Stomach (tissue), 9 donors: ENCODE measurements around the gene TBX3. TPM values are rescaled to one million over a fixed set of nuclear protein-coding genes. Genes with fewer than 3 reads are reported as not detected.

Experiments
- DNase-seq, 2 donors: peaks; one replicate each; pipeline versions ENCODE4 v3.0.0 to v3.0.0-alpha.2; 2013 to 2019
- H3K27ac ChIP-seq, 5 donors: fragments of 200-600 bp in 4 of 5; sonication (generic) in 4 of 5; one replicate each; pipeline ENCODE4 v1.5.1; 2013 to 2019; ENCODE audit warnings: mild to moderate bottlenecking in 1 of 5, moderate library complexity in 1 of 5
- H3K27me3 ChIP-seq, 3 donors: fragments of 200-600 bp; sonication (generic); one replicate each; pipeline ENCODE4 v1.5.1; 2017 to 2019; ENCODE audit warnings: mixed run types in 1 of 3
- H3K36me3 ChIP-seq, 4 donors: fragments of 200-600 bp; sonication (generic); 1 replicate in 3 of 4; 2 replicates in 1 of 4; pipeline ENCODE4 v1.5.1; 2016 to 2019
- H3K4me1 ChIP-seq, 4 donors: fragments of 200-600 bp; sonication (generic); one replicate each; pipeline ENCODE4 v1.5.1; 2016 to 2019
- H3K4me3 ChIP-seq, 4 donors: fragments of 200-600 bp; sonication (generic) in 3 of 4; one replicate each; pipeline ENCODE4 v1.5.1; 2016 to 2019; ENCODE audit warnings: mild to moderate bottlenecking in 1 of 4
- H3K9me3 ChIP-seq, 4 donors: fragments of 200-600 bp; sonication (generic); one replicate each; pipeline ENCODE4 v1.5.1; 2016 to 2019
- EP300 ChIP-seq: sonication (generic); formaldehyde crosslinking; IDR thresholded peaks from one replicate; pipeline ENCODE4 v1.6.1; 2017; ENCODE audit warnings: antibody characterized with exemption
- POLR2A ChIP-seq, 4 donors: fragments of 450-650 bp; IDR thresholded peaks; one replicate each; pipeline ENCODE4 v1.6.1; 2016; ENCODE audit warnings: antibody characterized with exemption in 4 of 4, control low read depth in 2 of 4, mild to moderate bottlenecking in 1 of 4, moderate library complexity in 1 of 4
- POLR2AphosphoS5 ChIP-seq, 3 donors: sonication (generic); formaldehyde crosslinking; IDR thresholded peaks; one replicate each; pipeline ENCODE4 v1.6.1; 2016; ENCODE audit warnings: antibody characterized with exemption in 3 of 3
- WGBS, 5 donors: extraction: QIAGEN DNeasy Blood & Tissue Kit in 3 of 5; methylation state at CpG; one replicate each; pipeline versions ENCODE4 v1.1.5 to v1.1.7; 2013 to 2018; 5-methylcytosine and 5-hydroxymethylcytosine counted together
- intact Hi-C: fragments of 100-400 bp; cut with DNase I; formaldehyde crosslinking; loops from one replicate; pipeline ENCODE4 v1.15.1; 2023; ENCODE audit warnings: low total_unique reads
- polyA plus RNA-seq, 3 donors: library from polyadenylated mRNA; stranded (reverse); fragments of 200-250 nt; gene quantifications; one replicate each; pipeline ENCODE4 v1.2.3, GENCODE V29; 2013
- total RNA-seq, 5 donors: library from RNA; depleted of rRNA; stranded (reverse); fragments of >200 nt; gene quantifications; one replicate each; pipeline versions ENCODE4 v1.1.0 to v1.2.3, GENCODE V29; 2014 to 2016
- TF ChIP-seq, protein P1 (sequence below), 7 experiments: fragments of 450-650 bp in 4 of 7; fragments of 200-600 bp in 3 of 7; sonication (generic) in 3 of 7; IDR thresholded peaks; one replicate each; pipeline ENCODE4 v1.5.1; 2016 to 2019; ENCODE audit warnings: antibody characterized with exemption in 7 of 7, control low read depth in 2 of 7, mild to moderate bottlenecking in 1 of 7
- donor health status: healthy with polysubstance abuse.
- donor health status: Bipolar disorder and iron deficiency.
- donor health status: healthy.

The TBX3 gene
- total and polyA plus RNA-seq, 8 donors, result 2.5 to 12.7 (median 5.7) TPM; not detected in 1

DNA sequence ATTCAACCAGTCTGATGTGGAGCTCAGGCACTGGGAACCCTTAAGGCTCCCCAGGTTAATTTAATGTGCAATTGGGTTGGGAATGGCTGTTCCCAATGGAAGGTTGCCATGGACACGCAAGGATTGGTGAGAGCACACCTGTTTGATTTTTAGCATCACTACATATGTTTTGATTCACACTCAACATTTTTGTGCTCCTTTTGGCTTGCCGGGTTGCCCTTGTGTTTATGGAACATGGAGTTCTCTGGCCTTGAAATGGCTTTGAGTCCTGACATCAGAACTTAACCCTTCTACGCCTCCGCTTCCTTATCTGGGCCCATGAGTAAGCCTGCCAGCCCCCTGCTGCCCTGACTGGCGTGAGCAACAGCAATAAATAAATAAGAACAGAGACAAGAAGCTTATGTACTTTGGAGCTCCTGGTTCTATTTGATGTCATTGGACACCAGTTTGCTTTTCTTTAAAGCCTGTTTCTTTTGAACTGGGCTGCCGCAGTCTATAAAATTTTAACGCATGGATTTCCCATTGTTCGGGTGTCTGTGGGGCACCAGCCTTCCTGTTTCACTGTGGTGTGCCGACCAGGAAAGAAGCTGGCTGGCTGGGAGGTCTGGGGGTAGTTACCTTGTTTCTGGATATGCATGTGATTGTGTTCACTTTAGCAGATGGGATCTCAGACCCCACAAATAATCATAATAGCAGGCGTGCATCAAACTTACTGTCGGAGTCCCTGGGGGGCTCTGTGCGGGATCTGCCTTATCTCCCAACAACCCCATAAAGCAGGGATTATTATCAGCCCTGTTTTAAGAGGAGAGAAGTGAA lies 27.8 kb downstream of the TBX3 start:
- no peak overlapping the region for H3K27ac ChIP-seq
- H3K4me3 ChIP-seq, result no peak overlapping the region
- peaks cover 0 to 36% (median 0%) of the 10 kb centered on the region in 3 donors for H3K27me3 ChIP-seq
- H3K36me3 ChIP-seq, result no peaks in the 10 kb centered on the region
- no peaks in the 10 kb centered on the region for H3K9me3 ChIP-seq
- H3K4me1 ChIP-seq, result peaks cover 0 to 10% (median 4%) of the 10 kb centered on the region in 4 donors
- DNase-seq, result no peak
- no peak for TF ChIP-seq POLR2A (IDR thresholded peaks at IDR 0.05)
- TF ChIP-seq POLR2AphosphoS5 (IDR thresholded peaks at IDR 0.05), result no peak
- TF ChIP-seq, protein P1, sequence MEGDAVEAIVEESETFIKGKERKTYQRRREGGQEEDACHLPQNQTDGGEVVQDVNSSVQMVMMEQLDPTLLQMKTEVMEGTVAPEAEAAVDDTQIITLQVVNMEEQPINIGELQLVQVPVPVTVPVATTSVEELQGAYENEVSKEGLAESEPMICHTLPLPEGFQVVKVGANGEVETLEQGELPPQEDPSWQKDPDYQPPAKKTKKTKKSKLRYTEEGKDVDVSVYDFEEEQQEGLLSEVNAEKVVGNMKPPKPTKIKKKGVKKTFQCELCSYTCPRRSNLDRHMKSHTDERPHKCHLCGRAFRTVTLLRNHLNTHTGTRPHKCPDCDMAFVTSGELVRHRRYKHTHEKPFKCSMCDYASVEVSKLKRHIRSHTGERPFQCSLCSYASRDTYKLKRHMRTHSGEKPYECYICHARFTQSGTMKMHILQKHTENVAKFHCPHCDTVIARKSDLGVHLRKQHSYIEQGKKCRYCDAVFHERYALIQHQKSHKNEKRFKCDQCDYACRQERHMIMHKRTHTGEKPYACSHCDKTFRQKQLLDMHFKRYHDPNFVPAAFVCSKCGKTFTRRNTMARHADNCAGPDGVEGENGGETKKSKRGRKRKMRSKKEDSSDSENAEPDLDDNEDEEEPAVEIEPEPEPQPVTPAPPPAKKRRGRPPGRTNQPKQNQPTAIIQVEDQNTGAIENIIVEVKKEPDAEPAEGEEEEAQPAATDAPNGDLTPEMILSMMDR (IDR thresholded peaks at IDR 0.05), result no peak
- no peak for TF ChIP-seq EP300
- intact Hi-C loops, result no loop called here
- WGBS, 5 donors, result 34 to 57% (median 40%) methylated on average over 12 of the region's 12 CpGs

DNA sequence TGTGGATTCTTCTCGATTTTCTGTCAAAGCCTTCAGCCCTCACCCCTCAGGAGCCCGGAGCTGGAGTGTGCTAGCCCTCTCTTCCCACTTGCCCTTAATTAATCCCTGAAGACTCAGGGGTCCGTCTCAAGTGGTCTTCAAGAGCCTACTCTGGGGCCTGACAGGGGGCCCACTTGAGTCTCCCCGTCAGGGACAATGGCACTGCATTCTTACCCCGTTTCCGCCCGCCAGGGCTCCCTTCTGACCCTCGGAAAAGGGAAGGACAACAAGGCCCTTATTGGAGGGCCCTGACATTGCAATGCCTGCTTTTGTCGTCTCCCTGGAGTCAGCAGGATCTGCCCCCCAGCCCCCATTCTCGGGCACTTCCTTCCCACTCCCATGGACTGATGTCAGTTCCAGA lies 34.4 kb downstream of the TBX3 start:
- 41 to 63% (median 48%) methylated on average over 8 to 10 of the region's 10 CpGs for WGBS, 5 donors
- H3K4me1 ChIP-seq, result no peaks in the 10 kb centered on the region
- H3K9me3 ChIP-seq, result no peaks in the 10 kb centered on the region
- DNase-seq, result no peak
- peaks cover 0 to 19% (median 4%) of the 10 kb centered on the region in 3 donors for H3K27me3 ChIP-seq
- intact Hi-C loops, result no loop called here
- H3K36me3 ChIP-seq, result no peaks in the 10 kb centered on the region
- no peak overlapping the region for H3K4me3 ChIP-seq
- H3K27ac ChIP-seq, result no peak overlapping the region
- TF ChIP-seq, protein P1 (IDR thresholded peaks at IDR 0.05), result no peak
- no peak for TF ChIP-seq EP300
- no peak for TF ChIP-seq POLR2A (IDR thresholded peaks at IDR 0.05)
- no peak for TF ChIP-seq POLR2AphosphoS5 (IDR thresholded peaks at IDR 0.05)

DNA sequence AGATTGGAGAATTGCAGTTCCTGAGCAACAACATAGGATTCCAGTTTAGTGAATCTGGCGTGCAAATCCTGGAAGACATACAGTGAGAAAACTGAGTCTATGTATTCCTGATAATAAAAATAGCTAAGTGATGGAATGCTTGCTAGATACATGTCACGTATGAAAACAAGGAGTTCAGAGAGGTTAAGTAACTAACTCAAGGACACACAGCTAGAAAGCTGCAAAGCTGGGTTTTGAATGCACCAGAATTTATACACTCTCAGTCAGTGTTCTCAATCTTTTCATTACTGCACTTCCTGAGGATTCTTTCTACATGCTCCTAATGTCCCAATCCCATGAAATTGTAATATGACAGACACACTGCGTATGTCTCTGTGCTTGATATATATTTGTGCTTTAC lies 35.3 kb downstream of the TBX3 start:
- H3K4me1 ChIP-seq, result no peaks in the 10 kb centered on the region
- intact Hi-C loops, result no loop called here
- no peak overlapping the region for H3K4me3 ChIP-seq
- H3K27me3 ChIP-seq, result peaks cover 0 to 28% (median 4%) of the 10 kb centered on the region in 3 donors
- TF ChIP-seq, protein P1 (IDR thresholded peaks at IDR 0.05), result no peak
- no peak for TF ChIP-seq POLR2AphosphoS5 (IDR thresholded peaks at IDR 0.05)
- TF ChIP-seq EP300, result no peak
- no peak for TF ChIP-seq POLR2A (IDR thresholded peaks at IDR 0.05)
- H3K27ac ChIP-seq, result no peak overlapping the region
- no peaks in the 10 kb centered on the region for H3K36me3 ChIP-seq
- DNase-seq, result no peak
- WGBS, 5 donors, result 86 to 99% (median 92%) methylated on average over 3 of the region's 3 CpGs
- no peaks in the 10 kb centered on the region for H3K9me3 ChIP-seq

DNA sequence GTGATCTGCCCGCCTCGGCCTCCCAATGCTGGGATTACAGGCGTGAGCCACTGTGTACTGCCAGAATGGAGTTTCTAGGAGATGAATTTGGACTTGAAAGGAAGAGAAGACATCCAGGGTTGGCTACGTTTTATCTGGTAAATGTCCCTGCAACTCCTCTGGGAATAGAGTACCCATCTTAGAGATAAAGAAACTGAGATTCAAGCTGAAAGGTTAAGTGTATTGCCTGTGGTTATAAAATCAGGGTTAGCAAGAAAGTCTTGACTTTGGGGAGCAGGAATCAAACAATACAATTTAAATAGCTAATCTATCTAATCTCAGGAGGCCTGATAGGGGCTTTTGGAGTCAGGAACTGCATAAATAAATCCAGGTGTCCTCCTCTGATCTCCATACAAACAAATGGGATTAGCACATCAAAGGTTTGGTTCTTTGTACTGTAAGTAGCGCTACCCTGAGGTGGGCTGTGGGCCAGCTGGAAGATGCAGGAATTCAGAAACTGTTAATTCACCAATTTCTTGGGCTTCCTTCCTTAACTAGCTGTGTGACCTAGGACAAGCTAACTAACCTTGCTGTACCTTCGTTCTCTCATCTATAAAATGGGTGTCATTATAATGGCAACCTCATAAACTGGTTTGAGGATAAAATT lies 45.1 kb downstream of the TBX3 start:
- Histone ChIP-seq H3K4me3 (no peak overlapping the region), H3K36me3 (no peaks in the 10 kb centered on the region), H3K27ac (no peak overlapping the region), H3K9me3 (no peaks in the 10 kb centered on the region), H3K4me1 (no peaks in the 10 kb centered on the region), H3K27me3 (peaks cover 0 to 7% (median 5%) of the 10 kb centered on the region in 3 donors)
- intact Hi-C loops, result no loop called here
- DNase-seq, result no peak
- TF ChIP-seq, protein P1 (IDR thresholded peaks at IDR 0.05), result no peak
- TF ChIP-seq POLR2A (IDR thresholded peaks at IDR 0.05), result no peak
- no peak for TF ChIP-seq POLR2AphosphoS5 (IDR thresholded peaks at IDR 0.05)
- TF ChIP-seq EP300, result no peak
- WGBS, 5 donors, result 57 to 63% (median 58%) methylated on average over 6 of the region's 6 CpGs
